Measurements from ENCODE around the gene DEXI.

Gene DEXI

DNA sequence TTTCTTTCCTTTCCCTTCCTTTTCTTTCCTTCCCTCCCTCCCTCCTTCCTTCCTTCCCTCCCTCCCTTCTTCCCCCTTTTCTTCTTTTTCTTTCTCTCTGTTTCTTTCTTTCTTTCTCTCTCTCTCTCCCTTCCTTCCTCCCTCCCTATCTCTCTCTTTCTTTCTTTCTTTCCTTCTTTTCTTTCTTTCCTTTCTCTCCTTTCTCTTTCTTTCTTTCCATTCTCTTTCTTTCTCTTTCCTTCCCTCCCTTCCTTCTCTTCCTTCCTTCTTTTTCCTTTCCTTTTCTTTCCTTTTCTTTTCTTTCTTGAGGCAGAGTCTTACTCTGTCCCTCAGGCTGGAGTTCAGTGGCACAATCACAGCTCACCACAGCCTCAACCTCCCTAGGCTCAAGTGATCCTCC lies 31.0 kb downstream of the DEXI start:
- H4K20me1 ChIP-seq (ENCODE audit: control insufficient read depth, insufficient read depth, low read depth, low read length) = no peaks in the 10 kb centered on the region; the same call in 1 of the 2 replicates
- H3K79me2 ChIP-seq (ENCODE audit: control insufficient read depth, low read length) = no peaks in the 10 kb centered on the region
- no peak overlapping the region for H3K27ac ChIP-seq (ENCODE audit: low read depth, low read length)
- H3K27me3 ChIP-seq (ENCODE audit: control insufficient read depth, low read length) = no peaks in the 10 kb centered on the region
- H3K4me2 ChIP-seq (ENCODE audit: low read length) = peak overlapping the region; percentile 56; the same call in 1 of the 2 replicates
- peaks cover 17% of the 10 kb centered on the region for H3F3A ChIP-seq (ENCODE audit: control insufficient read depth, insufficient read depth)
- H3K36me3 ChIP-seq (ENCODE audit: control insufficient read depth, low read length) = peaks cover 67% of the 10 kb centered on the region
- no peak overlapping the region for H3K4me3 ChIP-seq (ENCODE audit: low read length)
- no peaks in the 10 kb centered on the region for H3K9me3 ChIP-seq (ENCODE audit: control insufficient read depth, insufficient read depth, low read length)
- no peaks in the 10 kb centered on the region for H3K9me2 ChIP-seq (replicated peaks; ENCODE audit: control insufficient read depth, low read length)
- H3K4me1 ChIP-seq (ENCODE audit: control insufficient read depth, low read length) = peaks cover 49% of the 10 kb centered on the region
- TF ChIP-seq, protein P1, sequence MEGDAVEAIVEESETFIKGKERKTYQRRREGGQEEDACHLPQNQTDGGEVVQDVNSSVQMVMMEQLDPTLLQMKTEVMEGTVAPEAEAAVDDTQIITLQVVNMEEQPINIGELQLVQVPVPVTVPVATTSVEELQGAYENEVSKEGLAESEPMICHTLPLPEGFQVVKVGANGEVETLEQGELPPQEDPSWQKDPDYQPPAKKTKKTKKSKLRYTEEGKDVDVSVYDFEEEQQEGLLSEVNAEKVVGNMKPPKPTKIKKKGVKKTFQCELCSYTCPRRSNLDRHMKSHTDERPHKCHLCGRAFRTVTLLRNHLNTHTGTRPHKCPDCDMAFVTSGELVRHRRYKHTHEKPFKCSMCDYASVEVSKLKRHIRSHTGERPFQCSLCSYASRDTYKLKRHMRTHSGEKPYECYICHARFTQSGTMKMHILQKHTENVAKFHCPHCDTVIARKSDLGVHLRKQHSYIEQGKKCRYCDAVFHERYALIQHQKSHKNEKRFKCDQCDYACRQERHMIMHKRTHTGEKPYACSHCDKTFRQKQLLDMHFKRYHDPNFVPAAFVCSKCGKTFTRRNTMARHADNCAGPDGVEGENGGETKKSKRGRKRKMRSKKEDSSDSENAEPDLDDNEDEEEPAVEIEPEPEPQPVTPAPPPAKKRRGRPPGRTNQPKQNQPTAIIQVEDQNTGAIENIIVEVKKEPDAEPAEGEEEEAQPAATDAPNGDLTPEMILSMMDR (IDR thresholded peaks at IDR 0.05; ENCODE audit: low read depth, low read length, poor library complexity, severe bottlenecking) = no peak
- no peak for TF ChIP-seq EZH2phosphoT487 (IDR thresholded peaks at IDR 0.05; ENCODE audit: borderline replicate concordance, low read length)

GRCh38 chr16:10907757-10908045 lies 34.6 kb downstream of the DEXI start:
- Histone ChIP-seq H4K20me1 (ENCODE audit: control insufficient read depth, insufficient read depth, low read depth, low read length) (no peaks in the 10 kb centered on the region), H3K79me2 (ENCODE audit: control insufficient read depth, low read length) (no peaks in the 10 kb centered on the region), H3F3A (ENCODE audit: control insufficient read depth, insufficient read depth) (peaks cover 10% of the 10 kb centered on the region), H3K9me2 (replicated peaks; ENCODE audit: control insufficient read depth, low read length) (no peaks in the 10 kb centered on the region), H3K4me1 (ENCODE audit: control insufficient read depth, low read length) (peaks cover 20% of the 10 kb centered on the region), H3K27me3 (ENCODE audit: control insufficient read depth, low read length) (no peaks in the 10 kb centered on the region), H3K4me2 (ENCODE audit: low read length) (no peak overlapping the region), H3K27ac (ENCODE audit: low read depth, low read length) (no peak overlapping the region), H3K36me3 (ENCODE audit: control insufficient read depth, low read length) (peaks cover 76% of the 10 kb centered on the region), H3K4me3 (ENCODE audit: low read length) (no peak overlapping the region), H3K9me3 (ENCODE audit: control insufficient read depth, insufficient read depth, low read length) (no peaks in the 10 kb centered on the region)
- TF ChIP-seq EZH2phosphoT487 (IDR thresholded peaks at IDR 0.05; ENCODE audit: borderline replicate concordance, low read length) = no peak
- TF ChIP-seq, protein P1 (IDR thresholded peaks at IDR 0.05; ENCODE audit: low read depth, low read length, poor library complexity, severe bottlenecking) = no peak

DNA sequence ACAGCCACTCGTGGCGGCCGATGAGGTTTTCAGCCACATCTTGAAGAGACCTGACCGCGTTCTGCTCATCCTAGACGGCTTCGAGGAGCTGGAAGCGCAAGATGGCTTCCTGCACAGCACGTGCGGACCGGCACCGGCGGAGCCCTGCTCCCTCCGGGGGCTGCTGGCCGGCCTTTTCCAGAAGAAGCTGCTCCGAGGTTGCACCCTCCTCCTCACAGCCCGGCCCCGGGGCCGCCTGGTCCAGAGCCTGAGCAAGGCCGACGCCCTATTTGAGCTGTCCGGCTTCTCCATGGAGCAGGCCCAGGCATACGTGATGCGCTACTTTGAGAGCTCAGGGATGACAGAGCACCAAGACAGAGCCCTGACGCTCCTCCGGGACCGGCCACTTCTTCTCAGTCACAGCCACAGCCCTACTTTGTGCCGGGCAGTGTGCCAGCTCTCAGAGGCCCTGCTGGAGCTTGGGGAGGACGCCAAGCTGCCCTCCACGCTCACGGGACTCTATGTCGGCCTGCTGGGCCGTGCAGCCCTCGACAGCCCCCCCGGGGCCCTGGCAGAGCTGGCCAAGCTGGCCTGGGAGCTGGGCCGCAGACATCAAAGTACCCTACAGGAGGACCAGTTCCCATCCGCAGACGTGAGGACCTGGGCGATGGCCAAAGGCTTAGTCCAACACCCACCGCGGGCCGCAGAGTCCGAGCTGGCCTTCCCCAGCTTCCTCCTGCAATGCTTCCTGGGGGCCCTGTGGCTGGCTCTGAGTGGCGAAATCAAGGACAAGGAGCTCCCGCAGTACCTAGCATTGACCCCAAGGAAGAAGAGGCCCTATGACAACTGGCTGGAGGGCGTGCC lies 35.1 kb downstream of the DEXI start:
- Histone ChIP-seq H3K4me3 (ENCODE audit: low read length) (no peak overlapping the region), H3K4me2 (ENCODE audit: low read length) (no peak overlapping the region), H3K27me3 (ENCODE audit: control insufficient read depth, low read length) (no peaks in the 10 kb centered on the region), H3K9me3 (ENCODE audit: control insufficient read depth, insufficient read depth, low read length) (no peaks in the 10 kb centered on the region), H4K20me1 (ENCODE audit: control insufficient read depth, insufficient read depth, low read depth, low read length) (no peaks in the 10 kb centered on the region), H3K9me2 (replicated peaks; ENCODE audit: control insufficient read depth, low read length) (no peaks in the 10 kb centered on the region), H3K27ac (ENCODE audit: low read depth, low read length) (no peak overlapping the region), H3F3A (ENCODE audit: control insufficient read depth, insufficient read depth) (peaks cover 6% of the 10 kb centered on the region), H3K4me1 (ENCODE audit: control insufficient read depth, low read length) (peaks cover 14% of the 10 kb centered on the region), H3K36me3 (ENCODE audit: control insufficient read depth, low read length) (peaks cover 81% of the 10 kb centered on the region), H3K79me2 (ENCODE audit: control insufficient read depth, low read length) (no peaks in the 10 kb centered on the region)
- TF ChIP-seq, protein P1 (IDR thresholded peaks at IDR 0.05; ENCODE audit: low read depth, low read length, poor library complexity, severe bottlenecking) = no peak
- no peak for TF ChIP-seq EZH2phosphoT487 (IDR thresholded peaks at IDR 0.05; ENCODE audit: borderline replicate concordance, low read length)
